Testis (tissue), 2 donors: ENCODE data around the gene ATP7A.

Experiments used
- CTCF ChIP-seq, 3 experiments: fragments of 450-650 bp in 2 of 3; fragments of 200-600 bp in 1 of 3; sonication (generic) in 1 of 3; IDR thresholded peaks; one replicate each; pipeline ENCODE4 v1.5.1; 2016 to 2019; ENCODE audit warnings: antibody characterized with exemption in 3 of 3, mild to moderate bottlenecking in 2 of 3, moderate library complexity in 1 of 3
- POLR2A ChIP-seq: fragments of 450-650 bp; IDR thresholded peaks from one replicate; pipeline ENCODE4 v1.6.1; 2017; ENCODE audit warnings: antibody characterized with exemption, mild to moderate bottlenecking, moderate library complexity

- TF ChIP-seq CTCF (IDR thresholded peaks at IDR 0.05) (no peak), POLR2A (no peak)
Observed at GRCh38 chrX:77949840-77950239, 39.3 kb downstream of the ATP7A start.
